ENCODE results near the gene ANKS4B.

ANKS4B gene

DNA sequence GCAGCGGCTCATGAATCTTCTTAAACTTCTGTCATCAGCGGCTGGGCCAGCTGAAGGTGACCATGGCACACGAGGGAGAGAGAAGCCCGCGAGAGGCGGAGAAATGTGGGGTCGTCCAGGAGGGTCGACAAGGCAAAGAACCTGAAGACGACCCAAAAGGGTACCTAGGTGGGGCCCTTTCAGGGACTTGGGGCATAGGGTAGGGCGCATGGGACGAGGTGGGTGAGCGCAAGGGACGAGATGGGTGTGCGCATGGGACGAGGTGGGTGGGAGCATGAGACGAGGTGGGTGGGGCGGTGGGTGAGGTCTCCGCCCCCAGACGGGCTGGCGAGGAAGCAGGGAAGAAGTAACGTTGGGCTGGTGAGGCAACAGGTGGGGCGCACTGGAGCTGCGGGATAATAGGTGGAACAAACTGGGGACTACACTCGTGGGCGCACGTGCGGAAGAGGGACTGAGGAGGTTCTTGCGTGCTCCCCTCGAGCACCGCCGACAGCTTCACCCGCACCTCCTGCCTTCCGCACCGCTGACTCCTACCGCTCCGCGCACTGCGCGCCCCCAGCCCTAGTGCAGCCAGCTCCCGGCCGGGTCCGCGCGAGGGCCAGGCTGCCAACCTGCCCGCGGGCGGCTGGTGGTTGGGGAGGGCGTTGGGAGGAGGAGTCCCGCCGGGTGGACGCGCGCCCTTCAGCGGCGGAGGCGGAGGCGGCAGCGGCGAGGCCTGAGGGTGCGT lies 67.8 kb downstream of the ANKS4B start:
- no peak for DNase-seq

DNA sequence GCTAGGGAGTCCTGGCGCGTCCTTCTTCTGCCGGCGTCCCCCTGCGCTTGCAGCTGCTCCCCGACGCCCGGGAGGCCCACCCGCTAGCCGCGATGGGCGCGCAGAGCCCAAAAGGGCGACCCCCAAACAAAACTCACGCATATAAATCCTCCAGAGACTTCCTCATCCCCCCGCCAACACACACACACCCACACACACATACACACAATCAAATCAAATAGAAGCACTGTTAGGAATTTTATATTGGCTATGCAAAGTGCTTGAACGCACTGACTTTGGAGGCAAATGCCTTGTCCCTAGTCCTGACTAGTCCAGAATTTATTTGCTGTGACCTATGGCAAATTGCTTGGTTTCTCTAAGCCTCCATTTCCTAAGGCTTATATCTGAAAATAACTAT lies 68.4 kb downstream of the ANKS4B start:
- no peak for DNase-seq

DNA sequence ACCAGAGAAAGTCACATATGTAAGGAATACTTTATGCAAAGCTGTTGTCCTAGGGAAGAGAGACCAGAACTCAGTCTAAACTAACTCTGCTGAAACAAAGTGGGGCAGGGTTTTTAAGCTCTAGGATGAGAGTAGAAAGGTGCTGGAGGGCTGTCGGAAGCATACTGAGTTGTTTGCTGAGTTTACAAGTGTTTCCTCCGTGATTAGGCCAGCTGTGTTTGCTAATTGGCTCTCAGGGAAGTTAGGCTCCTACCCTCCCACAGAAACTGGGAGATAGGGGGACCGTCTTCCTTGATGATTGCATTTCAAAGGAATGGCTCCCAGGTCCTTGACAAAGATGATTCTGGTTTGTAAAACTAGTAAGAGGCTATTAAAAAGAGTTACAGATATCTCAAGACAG lies 69.0 kb downstream of the ANKS4B start:
- DNase-seq: no peak

DNA sequence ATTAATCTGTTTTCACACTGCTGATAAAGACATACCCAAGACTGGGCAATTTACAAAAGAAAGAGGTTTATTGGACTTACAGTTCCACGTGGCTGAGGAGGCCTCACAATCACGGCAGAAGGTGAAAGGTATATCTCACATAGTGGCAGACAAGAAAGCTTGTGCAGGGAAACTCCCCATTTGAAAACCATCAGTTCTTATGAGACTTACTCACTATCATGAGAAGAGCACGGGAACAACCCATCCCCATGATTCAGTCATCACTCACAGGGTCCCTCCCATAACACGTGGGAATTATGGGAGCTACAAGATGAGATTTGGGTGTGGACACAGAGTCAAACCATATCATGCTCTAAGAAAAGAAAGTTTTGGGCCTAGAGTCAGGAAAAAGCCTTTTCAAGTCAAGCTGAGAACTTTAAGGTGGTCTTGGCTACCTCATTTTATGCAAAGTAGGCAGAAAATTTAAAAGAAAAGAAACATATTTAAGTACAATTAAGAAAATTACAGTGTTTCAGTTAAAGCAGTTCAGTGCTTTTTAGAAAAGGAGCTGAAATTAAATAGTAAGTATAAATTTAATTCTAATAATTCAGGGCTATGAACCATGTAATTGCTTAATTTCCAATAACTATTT lies 69.5 kb downstream of the ANKS4B start:
- DNase-seq: no peak
